Cardiac septum (tissue), 1 donor: ENCODE results near the gene USH2A. TPM values are rescaled to one million over a fixed set of nuclear protein-coding genes. Genes with fewer than 3 reads are reported as not detected.

Source experiments
- DNase-seq: peaks from one replicate; pipeline ENCODE4 v3.0.0-alpha.2; 2020; ENCODE audit warnings: low spot score
- intact Hi-C: fragments of 100-400 bp; cut with DNase I; formaldehyde crosslinking; loops from one replicate; pipeline ENCODE4 v1.14.0; 2022
- total RNA-seq: library from RNA; stranded (reverse); fragmentation: NEBNext Ultra II Directional; extraction: Animal tissue kit (Norgen Biotek cat#: 25700); gene quantifications from one replicate; pipeline ENCODE4 v1.2.1, GENCODE V29; 2021
- donor health status: DM: no; HTN: no; CAD: no.

USH2A gene
- total RNA-seq, 1 donor from 2014 or later = 3.6 TPM

DNA sequence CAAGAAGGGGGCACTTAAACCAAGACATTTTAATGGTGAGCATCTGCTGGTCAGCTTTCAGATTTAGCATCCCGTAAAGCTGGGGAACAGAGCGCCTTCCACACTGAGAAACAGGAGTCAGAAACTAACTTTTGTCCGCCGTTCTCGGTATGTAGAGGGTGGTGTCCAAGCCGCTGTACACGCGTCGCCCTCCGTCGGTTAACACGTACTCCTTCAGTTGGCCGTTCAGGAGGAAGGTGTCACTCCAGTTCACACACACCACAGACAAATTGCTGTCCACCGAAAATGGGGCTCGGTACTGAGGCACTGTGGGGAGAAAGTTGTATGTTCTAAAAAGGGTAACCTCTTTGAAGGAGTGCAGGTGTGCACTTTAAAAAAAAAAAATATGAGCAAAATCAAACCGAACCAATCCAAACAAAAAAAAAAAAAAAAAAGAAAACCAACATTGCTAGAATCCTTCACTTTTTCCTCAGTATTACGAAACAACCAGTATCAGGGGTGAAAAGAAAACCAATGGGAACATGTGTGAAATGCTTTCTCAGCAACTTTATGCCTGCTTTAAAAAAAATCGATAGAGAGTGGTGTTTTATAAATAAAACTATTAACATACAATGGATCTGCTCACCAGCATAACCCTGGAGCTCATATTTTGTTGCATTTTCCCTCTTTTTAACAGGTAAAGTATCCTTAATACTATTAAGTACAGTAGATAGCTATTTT lies 782.7 kb downstream of the USH2A start:
- DNase-seq = no peak
- intact Hi-C loops = no loop called here

DNA sequence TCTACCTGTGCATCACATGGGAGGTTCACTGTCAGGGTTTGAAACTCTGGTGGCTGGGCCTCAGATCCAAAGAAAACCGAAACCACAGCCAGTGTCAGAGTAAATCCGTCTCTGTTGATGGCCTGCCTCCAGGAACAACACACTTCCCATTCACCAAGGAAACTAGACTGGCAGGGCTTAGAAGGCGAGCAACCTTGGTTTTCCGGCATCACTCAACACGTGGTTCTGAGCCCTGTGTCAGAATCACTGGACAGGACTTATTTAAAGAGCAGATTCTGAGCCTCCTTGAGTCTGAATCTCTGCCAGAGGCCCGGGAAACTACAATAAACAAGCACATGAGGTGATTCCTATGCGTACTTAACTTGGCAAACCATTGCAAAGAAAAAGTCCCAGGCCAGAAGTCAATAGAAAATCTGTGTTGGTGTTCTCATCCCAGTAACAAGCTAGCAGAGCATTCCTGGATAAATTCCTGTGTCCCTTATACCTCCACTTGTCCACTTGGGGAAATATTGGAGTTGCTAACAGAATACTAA lies 786.1 kb downstream of the USH2A start:
- no peak for DNase-seq
- intact Hi-C loops = no loop called here

DNA sequence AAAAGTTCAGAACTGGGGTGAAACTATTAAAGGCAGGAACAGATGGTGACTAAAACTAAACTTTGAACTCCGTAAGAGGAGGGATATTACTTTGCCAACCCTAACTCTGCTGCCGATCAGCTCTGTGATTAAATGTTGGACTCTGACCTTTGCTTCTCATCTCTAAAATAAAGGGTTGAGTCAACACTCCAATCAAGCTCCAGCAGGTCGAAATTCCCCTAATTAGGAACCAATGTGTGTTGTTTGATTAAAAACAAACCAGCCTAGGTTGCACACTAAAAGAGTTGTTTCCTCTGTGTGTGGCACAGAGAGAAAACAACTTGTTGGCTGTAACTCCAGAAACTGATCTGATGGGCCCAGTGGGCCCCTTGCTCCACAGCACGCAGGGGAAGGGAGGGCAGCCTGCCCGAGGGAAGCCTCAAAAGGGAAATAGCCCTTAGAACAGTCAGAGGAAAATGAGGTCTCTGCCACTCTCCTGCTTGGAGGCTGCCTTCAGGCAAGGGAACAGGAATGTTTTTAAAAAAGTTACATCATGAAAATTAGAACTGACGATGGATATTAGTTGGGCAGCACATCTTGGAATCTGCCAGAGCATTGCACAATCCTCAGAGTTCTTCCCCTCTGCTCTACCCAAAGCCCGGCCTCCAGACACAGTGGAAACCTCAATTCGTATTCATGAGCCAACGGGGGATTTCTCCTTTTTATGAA lies 786.8 kb downstream of the USH2A start:
- no peak for DNase-seq
- intact Hi-C loops = no loop called here

DNA sequence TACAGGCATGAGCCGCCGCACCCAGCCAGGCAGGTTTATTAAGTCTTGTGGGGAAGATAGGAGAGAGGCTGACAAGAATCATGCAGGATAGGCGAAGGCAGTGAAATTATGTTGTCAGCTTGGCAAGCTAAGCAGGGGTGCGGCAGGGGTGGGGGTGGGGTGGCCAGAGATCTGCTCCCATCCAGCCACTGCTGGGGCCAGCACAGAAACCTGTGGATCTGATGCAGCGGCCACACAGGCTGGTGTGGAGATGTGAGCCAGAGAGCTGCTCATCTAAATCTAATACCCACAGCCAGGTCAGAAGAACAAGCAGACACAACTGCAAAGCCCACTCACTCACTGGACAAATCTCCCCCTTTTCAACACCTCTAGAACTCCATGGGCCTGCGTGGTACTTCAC lies 787.4 kb downstream of the USH2A start:
- DNase-seq = no peak
- intact Hi-C loops = no loop called here

DNA sequence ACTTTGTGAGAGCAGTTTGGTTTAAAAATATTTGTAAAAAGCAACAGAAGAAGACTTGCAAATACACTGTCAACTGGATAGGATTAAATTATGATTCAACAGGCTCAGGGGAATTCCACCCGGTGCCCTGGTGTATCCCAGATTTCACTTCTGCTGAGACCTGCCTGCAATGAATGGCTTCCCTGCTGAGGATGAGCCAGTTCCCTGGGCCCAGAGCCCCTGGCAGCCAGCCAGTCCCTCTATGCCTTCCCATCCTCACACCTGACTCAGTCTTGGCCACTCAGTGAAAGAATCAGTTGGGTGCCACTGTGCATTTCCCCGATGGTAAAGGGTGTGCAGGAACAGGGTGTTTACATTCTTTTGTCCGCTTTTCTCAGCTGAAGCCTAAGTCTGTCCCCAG lies 791.8 kb downstream of the USH2A start:
- DNase-seq = no peak
- intact Hi-C loops = no loop called here

DNA sequence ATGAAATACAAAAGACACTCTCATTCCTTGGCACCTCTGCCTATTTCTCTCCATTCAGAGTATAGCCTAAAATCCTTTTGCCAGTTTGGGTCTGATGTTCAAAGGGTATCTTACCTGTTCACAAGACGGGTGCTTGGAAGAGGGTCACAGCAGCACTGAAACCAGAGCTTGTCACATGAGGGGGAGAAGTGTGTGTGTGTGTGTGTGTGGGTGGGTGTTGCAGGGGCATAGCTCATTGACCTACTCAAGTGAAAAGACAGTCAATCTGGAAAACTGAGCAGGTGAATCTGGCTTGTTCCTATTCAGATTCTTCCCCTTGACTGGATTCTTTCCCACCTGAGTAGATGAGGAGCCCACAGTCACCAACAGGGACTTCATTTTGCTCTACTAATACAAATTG lies 792.2 kb downstream of the USH2A start:
- intact Hi-C loops = no loop called here
- DNase-seq = no peak

DNA sequence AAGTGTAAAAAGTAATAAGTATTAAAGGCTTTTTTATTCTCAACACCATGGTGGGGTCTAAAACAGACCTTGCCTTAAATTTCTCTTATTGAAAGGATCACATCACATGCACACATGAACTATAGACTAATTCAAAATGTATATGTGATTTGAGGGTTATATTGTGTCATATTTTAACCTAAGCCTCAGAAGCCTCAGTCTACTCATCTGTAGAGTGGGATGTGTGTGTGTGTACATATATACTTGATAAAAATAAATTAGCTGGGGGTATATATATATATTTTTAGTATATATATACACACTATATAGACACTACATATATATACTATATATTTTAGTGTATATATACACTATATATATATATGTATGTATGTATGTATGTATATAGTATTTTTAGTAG lies 797.3 kb downstream of the USH2A start:
- intact Hi-C loops = no loop called here
- DNase-seq = no peak

DNA sequence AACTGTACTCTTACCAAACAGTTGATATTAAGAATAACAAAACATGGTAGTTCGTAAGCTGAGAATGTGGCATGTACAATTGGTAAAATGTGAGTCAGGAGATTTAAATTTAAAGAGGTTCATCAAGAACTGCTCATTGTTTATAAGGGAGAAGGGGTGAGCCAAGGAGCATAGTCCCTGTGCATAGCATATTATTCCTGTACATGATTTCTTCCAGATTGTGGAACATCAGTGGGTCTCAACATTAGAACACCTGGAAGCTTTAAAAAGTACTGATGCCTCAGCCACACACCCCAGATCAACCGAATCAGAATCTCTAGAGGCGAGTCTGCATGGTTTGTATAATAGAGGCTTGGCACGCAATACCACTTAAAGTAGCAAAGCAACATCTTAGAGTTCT lies 800.1 kb downstream of the USH2A start:
- DNase-seq = no peak
- intact Hi-C loops = no loop called here

DNA sequence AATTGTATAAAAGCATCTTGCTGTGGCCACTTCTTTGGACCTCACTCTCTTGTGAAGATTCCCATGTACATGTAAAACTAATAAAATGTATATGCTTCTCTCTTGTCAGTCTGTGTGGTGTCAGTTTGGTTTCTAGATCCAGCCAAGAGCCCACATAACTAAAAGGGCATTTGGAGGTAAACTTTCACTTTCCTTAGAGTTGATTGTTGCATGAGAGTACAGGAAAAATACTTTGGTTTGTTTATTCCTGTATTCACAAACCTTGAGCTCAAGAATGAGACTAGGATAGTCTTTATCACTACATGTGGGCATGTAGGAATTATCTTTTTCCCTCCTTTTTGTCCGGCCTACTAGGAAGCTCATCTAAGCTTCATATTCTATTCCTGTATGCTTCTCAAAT lies 805.3 kb downstream of the USH2A start:
- intact Hi-C loops = no loop called here
- DNase-seq = no peak

DNA sequence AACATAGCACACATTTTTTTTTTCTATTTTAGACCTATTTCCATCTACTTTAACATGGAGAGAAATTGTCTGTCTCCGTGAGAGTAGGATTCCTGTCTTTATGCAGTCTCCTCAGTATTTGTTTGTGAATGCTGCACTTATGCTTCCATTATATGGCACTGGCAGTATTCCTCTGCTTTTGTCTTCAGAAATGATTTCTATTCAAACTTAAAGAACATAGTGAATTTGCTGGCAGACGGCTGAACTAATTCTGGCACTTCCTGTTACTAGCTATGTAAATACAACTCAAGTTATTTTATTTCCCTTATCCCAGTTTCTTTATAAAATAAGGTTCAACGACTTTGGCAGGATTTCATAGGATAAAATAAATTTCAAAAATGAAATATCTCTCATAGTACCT lies 810.9 kb downstream of the USH2A start:
- intact Hi-C loops = no loop called here
- no peak for DNase-seq

DNA sequence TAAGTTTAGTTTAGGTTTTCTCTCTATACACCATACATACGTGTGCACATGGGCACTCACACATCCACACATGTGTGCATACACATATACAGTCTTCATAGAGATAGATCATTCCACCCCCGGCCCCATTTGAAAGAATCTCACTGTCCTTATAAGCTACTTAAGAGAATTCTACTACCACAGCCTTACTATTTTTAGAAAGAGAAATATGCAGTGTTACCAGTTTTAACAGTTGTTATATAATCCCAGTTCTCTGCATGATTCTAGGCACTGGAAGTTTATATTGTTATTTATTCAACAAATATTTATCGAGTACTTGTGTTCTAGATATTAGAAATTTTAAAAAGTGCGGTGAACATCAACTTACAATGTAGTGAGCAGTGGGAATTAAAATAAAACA lies 814.6 kb downstream of the USH2A start:
- no peak for DNase-seq
- intact Hi-C loops = no loop called here

DNA sequence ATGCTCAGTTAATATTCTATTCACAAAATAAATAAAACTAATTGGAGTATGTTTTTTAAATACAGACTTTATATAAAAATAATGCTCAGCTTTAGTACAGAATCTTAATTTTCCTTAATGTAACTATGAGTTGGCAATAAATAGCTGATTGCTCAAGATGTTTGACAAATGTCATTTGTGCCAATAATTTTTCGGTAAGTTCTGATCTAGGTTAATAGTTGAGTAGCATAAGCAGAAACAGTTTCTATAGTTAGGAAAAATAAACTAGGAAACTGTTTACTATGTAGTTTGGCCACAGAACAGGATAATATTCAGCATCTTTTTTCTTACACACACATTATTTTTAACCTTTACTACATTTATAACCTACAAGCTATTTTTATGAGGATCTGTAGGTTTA lies 815.8 kb downstream of the USH2A start:
- no peak for DNase-seq
- intact Hi-C loops = no loop called here

DNA sequence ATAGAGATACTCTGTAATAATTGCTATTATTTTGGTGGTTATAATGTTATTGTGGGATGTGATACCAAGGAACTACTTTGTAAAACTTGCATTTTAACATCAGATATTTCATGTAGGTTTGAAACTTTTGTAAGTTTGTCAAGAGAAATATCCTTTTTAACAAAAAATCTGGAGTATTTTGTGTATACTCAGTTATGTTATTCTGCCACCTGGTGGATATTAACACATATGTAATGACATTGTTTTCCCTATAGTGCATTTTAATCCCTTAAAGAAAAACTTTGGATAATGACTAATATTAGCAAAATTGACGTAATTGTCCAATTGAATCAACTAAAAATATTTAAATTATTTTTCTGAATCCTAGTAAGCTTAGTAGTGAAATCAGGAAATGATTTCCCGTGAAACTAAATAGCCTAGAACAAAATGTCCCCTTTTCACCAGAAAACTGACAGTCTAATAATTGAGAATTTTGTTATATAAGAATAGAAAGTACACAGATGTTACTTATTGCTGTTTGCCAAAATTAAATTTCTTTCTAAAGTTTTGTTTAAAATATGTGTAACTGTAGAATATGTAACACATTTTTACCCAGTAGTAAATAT lies 816.6 kb downstream of the USH2A start:
- intact Hi-C loops = no loop called here
- DNase-seq = no peak

DNA sequence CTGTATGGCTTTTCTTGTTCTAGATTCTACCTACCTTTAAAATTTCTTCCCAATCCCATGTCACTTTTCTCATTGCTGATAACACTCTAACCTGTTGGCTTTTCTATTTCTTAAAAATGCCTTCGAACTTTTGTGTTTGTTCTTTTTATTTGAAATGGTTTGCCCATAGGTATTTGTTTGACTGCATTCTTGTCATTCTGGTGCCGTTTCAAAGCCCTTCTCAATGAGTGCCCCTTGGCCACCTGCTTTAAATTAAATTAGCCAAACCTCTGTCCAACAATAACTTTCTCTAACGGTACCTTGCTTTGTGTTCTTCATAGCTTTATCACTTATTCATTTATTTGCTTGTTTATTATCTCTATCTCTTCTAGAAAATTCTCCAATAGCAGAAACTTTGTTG lies 817.2 kb downstream of the USH2A start:
- intact Hi-C loops = no loop called here
- no peak for DNase-seq

DNA sequence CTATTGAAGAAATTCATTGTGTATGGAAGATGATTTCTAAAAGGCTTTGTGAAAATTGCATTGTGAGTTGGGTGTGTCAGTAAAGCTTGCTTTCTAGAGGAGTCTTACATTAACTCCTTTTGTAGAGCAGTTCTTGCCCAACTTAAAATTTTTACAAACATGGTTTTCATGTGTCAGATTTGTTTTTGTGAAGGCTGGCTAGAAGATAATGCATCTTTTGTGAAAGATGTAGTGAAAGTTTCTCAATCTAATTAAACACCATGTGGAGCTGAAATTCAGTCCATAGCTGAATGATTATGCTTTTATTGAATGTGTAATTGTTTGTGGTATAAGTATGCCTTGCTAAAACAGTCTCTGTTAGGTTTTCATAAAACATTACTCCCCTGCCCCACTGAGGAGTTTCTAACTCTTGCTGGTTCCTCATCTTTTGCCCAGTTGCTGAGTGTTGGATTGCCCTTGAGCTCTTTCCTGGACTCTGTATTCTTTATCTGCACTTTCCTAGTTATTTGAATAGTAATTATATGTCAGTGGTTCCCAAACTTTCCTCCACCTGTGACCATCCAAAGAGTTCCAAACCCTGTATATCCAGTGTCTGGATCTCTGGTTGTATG lies 818.1 kb downstream of the USH2A start:
- intact Hi-C loops = no loop called here
- no peak for DNase-seq

DNA sequence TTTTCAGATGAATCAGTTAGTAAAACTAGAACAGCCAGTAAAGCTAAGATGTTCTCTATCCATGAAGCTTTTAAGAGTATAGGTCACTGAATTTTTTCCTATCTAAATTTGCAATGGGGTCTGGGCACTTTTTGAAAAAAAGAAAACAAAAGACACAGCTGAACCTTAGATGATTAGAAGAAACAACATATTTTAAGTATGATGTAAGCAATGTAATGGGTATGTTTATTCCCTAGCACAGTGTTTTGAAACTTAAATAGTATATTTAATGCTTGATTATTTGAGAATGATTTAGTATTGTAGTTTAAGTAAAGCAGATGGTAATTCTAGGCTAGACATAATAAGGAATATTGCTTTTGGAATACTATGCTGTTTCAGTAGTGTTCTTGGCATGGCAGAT lies 819.9 kb downstream of the USH2A start:
- intact Hi-C loops = no loop called here
- no peak for DNase-seq

DNA sequence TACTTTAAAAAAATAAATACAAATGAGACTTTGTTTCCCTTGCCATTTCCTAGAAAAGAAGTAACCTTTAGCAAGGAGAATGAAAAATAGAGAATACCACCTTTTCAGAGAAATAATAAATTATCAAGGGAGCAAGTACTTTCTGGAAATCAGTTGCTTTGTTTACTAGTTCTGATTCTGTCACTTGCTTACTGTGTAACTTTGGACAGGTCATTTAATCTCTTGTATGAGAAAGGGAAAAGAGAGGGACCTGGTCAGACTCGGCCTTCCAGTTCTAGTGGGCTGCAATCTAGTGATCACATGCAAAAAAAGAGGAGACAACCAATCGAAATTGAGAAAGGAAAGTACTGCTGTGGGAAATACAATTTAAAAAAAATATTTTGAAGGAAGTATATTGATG lies 822.0 kb downstream of the USH2A start:
- DNase-seq = no peak
- intact Hi-C loops = no loop called here

DNA sequence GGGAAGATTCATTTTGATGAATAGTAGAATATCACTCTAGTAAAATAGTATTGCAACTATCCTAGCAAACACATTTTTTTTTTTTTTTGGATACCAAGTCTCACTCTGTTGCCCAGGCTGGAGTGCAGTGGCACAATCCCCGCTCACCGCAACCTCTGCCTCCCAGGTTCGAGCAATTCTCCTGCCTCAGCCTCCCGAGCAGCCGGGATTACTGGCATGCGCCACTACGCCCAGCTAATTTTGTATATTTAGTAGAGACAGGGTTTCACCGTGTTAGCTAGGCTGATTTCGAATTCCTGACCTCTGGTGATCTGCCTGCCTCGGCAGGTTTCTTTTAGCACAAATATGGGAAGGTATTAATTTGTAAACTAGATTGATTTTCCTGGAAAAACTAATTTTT lies 822.4 kb downstream of the USH2A start:
- intact Hi-C loops = no loop called here
- no peak for DNase-seq

DNA sequence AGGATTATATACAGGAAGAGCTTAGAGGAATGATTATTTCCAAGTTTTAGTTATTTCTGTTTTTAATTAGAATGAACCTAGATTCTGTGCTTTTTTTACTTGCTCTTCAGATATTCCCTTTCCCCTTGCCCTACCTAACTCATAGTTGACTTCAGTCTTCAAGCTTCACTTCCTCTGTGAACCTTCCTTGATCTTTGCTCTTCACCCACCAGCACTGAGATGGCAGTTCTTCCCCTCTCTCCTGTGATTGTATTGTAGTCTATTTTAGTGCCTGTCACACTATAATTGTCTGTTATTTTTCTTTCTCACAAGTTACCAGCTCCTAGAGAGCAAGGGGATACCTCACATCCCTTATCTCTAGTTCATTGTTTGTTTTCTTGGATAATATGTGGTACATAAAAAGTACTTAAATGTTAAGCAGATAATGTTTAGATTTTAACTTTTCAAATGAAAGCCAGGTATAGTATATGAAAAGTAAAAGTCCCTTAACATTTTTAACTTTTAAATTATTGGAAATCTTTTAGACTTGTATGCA lies 822.9 kb downstream of the USH2A start:
- intact Hi-C loops = no loop called here
- DNase-seq = no peak

DNA sequence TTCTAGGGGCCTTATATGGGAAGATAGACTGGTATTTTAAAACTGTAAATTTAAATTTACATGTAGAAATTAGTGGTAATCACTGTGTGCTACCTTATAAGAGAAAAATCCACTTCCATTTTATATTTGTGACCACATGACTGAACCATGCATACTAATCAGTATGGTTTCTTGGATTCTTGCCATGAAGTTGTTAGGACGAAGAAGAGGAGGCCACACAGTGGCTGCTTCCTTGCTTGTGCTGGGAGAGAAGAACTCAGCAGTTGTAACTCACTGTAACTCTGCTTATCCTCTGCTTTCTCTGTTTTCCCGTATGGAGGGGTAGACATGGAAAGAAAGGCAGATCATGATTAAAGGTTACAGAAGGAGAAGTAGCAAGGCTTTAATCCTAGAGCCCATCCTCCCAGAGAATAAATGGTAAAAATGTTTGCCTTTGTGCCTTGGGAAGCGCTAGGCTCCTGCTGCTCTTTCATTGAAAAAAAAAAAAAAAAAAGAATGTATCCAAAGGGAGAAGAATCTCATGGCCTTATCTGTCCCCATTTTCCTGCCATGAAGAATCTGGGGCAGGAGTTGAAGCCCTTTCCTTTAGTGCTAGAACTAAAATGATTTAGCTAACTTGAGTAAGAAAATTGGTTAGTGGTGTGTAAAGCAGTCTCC lies 823.7 kb downstream of the USH2A start:
- intact Hi-C loops = no loop called here

More for the DNA sequence above, 823.7 kb downstream of the USH2A start:
- no peak for DNase-seq
